Prostate gland (tissue), 2 donors: ENCODE data around the gene CDC42BPA.

Experiments
- CTCF ChIP-seq, 4 experiments: fragments of 200-600 bp in 2 of 4; fragments of 450-650 bp in 2 of 4; sonication (generic) in 2 of 4; IDR thresholded peaks; 1 replicate in 3 of 4; 2 replicates in 1 of 4; pipeline ENCODE4 v1.5.1; 2016 to 2019; ENCODE audit warnings: antibody characterized with exemption in 4 of 4, mild to moderate bottlenecking in 2 of 4, moderate library complexity in 2 of 4
- POLR2A ChIP-seq: fragments of 450-650 bp; IDR thresholded peaks from one replicate; pipeline ENCODE4 v1.6.1; 2016; ENCODE audit warnings: antibody characterized with exemption, mild to moderate bottlenecking

GRCh38 chr1:227058321-227058751, 260.0 kb downstream of the CDC42BPA start:
- no peak for TF ChIP-seq CTCF (IDR thresholded peaks at IDR 0.05)
- no peak for TF ChIP-seq POLR2A
